HG02973 (cell line): ENCODE results near the gene DTNBP1.

Experiments
- ATAC-seq: cut with Tn5 transposase; IDR thresholded peaks from one replicate; pipeline ENCODE4 v1.9.1; 2021; ENCODE audit warnings: moderate library complexity; ENCODE audit not compliant: unreplicated experiment

The DTNBP1 gene

GRCh38 chr6:15489261-15489962, 173.4 kb downstream of the DTNBP1 start:
- ATAC-seq, result no peak

- no peak for ATAC-seq
Observed at GRCh38 chr6:15487262-15487661, 175.6 kb downstream of the DTNBP1 start.

- no peak for ATAC-seq
Observed at GRCh38 chr6:15485936-15486335, 176.9 kb downstream of the DTNBP1 start.

GRCh38 chr6:15484821-15485220, 178.0 kb downstream of the DTNBP1 start:
- no peak for ATAC-seq

DNA sequence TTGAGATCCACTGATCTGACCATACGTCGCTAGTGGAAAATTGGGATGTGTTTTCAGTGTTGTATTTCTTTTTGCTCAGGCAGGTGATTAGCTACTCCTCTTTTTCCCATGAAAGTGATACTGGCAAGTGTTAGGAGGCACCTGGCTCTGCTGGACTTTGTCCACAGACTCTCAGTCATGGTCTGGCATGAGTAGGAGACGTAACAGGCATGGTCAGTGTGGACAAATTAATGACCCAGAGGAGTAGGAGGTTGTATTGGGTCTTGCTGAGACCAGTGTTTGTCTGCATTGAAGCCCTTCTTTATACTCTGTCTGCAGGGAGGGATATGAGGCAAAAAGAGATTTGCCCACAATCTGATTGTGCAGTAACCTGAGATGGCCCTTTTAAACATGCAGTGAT, 178.7 kb downstream of the DTNBP1 start:
- no peak for ATAC-seq

- no peak for ATAC-seq
Observed at GRCh38 chr6:15483060-15483459, 179.8 kb downstream of the DTNBP1 start.

GRCh38 chr6:15481390-15482291, 181.2 kb downstream of the DTNBP1 start:
- no peak for ATAC-seq

DNA sequence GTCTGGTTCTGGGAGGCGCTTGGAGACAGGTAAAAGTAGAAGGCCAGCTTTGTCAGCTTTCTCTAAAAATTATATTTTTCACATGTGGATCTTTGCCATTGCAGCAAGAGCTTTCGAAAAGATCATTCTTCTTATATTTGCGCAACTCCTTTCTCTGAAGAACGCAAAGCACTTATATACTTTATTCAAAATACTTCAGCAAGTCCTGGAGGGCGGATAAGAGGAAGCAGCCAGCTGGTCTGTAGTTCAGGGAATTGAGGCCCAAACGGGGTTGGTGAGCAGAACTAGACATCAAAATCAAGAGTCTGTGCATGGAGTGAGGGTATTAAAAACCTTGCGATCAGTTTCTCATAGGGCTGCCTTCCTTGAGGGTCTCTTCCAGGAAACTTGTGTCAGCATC, 182.3 kb downstream of the DTNBP1 start:
- ATAC-seq, result no peak

GRCh38 chr6:15479761-15480160, 183.1 kb downstream of the DTNBP1 start:
- ATAC-seq, result no peak

DNA sequence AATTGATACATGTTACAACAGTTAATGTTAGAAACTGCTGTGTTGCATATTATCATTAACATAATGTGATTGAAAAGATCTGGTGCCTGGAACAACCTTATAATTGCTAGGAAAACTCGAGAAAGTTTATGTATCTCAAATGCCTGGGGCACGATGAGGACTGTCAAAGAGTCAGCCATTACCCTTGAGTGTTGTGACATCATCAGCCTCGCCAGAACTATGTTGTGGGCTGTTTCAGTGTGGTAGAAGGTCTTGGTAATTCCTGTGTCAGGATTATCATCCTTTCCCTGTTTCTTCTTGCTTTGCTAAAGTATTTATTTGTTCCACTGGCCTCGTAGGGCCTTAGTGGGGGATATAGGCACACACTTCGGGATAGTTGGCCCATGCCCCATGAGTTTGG, 185.1 kb downstream of the DTNBP1 start:
- no peak for ATAC-seq

DNA sequence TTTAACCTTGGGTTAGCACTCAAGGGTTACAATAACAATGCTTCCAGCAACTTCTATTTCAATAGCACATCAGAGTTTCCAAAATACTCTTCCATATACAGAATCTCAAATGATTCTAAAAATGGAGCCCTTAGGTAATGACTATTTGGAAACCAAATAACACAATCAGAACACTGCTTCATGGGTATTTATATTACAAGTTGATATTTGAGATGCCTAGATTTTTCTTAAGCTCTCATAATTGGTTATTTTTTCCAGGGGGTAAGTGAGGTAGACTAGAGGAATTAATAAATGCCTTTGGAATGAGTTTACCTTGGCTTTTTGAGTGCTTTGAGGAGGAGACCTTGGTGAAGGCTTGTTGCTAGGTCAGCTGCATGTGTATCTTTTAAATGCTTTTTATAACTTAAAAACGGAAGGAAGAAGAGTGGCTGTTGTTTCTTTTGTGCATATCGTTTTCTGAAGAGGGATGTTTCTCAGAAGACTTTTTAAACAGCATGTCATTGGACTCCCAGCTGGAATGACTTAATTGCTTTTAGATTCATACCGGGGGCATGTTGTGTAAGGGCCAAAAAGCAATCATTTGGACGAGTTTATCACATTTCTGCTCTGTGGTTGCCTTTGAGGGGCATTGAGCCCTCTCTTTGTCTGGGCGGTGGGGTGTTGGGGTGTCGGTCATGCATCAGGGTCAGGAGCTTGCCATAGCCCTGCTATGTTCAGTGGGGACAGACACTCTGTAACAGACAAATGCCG, 186.0 kb downstream of the DTNBP1 start:
- ATAC-seq, result no peak

- no peak for ATAC-seq
Observed at GRCh38 chr6:15475872-15476271, 187.0 kb downstream of the DTNBP1 start.

- no peak for ATAC-seq
Observed at GRCh38 chr6:15475261-15475660, 187.6 kb downstream of the DTNBP1 start.

DNA sequence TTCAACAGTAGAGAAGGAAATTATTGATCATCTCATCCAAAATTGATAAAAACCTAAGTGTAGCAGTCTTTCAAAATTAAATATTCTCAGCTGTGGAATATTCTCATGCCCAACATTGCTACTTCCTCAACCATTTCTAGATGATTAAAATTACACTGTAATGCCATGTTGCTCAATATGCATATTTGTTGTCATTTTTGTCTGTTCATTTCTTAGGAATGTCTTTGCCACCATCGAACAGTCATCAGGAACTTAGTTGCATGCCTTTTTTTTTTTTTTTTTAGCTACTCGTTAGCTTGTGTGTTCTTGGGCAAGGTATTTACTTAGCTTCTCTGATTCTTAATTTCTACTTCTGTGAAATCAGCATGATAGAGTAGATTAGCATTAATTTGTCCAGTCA, 188.6 kb downstream of the DTNBP1 start:
- no peak for ATAC-seq

- ATAC-seq, result no peak
Observed at GRCh38 chr6:15473741-15474161, 189.1 kb downstream of the DTNBP1 start.

- ATAC-seq, result no peak
Observed at GRCh38 chr6:15473174-15473573, 189.7 kb downstream of the DTNBP1 start.
